ENCODE data around the gene ZNF346. TPM values are rescaled to one million over a fixed set of nuclear protein-coding genes. Genes with fewer than 3 reads are reported as not detected.
"Not testable (repeated sequence)": the region's sequence is repeated elsewhere in the genome, so short reads cannot be mapped to it uniquely, and the experiment has no call there.

The ZNF346 gene
- total and polyA plus RNA-seq, 5 donors from 2014 or later, result 10.5 to 24.2 (median 15.3) TPM

- H3K4me1 Mint-ChIP-seq, result peaks cover 14 to 62% (median 29%) of the 10 kb centered on the region in 4 donors
Observed at GRCh38 chr5:176986280-176986679, 36.2 kb upstream of the ZNF346 start.

DNA sequence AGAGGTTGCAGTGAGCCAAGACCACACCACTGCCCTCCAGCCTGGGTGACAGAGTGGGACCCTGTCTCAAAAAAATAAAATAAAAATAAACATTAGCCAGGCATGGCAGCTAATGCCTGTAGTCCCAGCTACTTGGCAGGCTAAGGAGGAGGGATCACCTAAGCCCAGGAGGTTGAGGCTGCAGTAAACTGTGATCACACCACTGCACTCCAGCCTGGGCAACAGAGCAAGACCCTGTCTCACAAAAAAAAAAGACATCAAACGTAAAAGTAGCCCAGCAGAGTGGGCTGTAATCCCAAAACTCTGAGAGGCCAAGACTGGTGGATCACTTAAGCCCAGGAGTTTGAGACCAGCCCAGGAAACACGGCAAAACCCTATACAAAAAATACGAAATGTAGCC lies 34.9 kb upstream of the ZNF346 start:
- DNase-seq, result no peak
- Mint-ChIP-seq H3K27ac (peak overlapping the region in 1 of 3 donors; percentile 93), H3K36me3 (no peaks in the 10 kb centered on the region), H3K4me1 (peaks cover 9 to 63% (median 27%) of the 10 kb centered on the region in 4 donors), H3K9me3 (peaks cover 0 to 2% (median 0%) of the 10 kb centered on the region in 7 donors), H3K4me3 (no peak overlapping the region), H3K27me3 (no peaks in the 10 kb centered on the region)
- H3K4me3 ChIP-seq (ENCODE audit: low read depth, low read length), result no peak overlapping the region
- no peak overlapping the region for H3K27ac ChIP-seq (ENCODE audit: insufficient read depth, low read length, poor library complexity, severe bottlenecking)
- peaks cover 25% of the 10 kb centered on the region for H3K4me1 ChIP-seq (ENCODE audit: control insufficient read depth, insufficient read depth, low read length, poor library complexity, severe bottlenecking)
- H3K27me3 ChIP-seq (ENCODE audit: control insufficient read depth, insufficient read depth, low read length), result no peaks in the 10 kb centered on the region
- ATAC-seq (ENCODE audit: low read depth in 2 of 2), result no peak
- H3K9me3 ChIP-seq (ENCODE audit: control insufficient read depth in 2 of 2, low read length in 2 of 2), result no peaks in the 10 kb centered on the region
- no peaks in the 10 kb centered on the region for H3K36me3 ChIP-seq (ENCODE audit: control insufficient read depth, insufficient read depth, low read length)

More at GRCh38 chr5:176986280-176986679, 36.2 kb upstream of the ZNF346 start:
- Histone ChIP-seq H3K4me1 (ENCODE audit: control insufficient read depth, insufficient read depth, low read length, poor library complexity, severe bottlenecking) (peaks cover 25% of the 10 kb centered on the region), H3K9me3 (ENCODE audit: control insufficient read depth in 2 of 2, low read length in 2 of 2) (no peaks in the 10 kb centered on the region), H3K4me3 (ENCODE audit: low read depth, low read length) (no peak overlapping the region), H3K36me3 (ENCODE audit: control insufficient read depth, insufficient read depth, low read length) (peaks cover 6% of the 10 kb centered on the region), H3K27me3 (ENCODE audit: control insufficient read depth, insufficient read depth, low read length) (no peaks in the 10 kb centered on the region), H3K27ac (ENCODE audit: insufficient read depth, low read length, poor library complexity, severe bottlenecking) (no peak overlapping the region)
- peaks cover 0 to 2% (median 0%) of the 10 kb centered on the region in 7 donors for H3K9me3 Mint-ChIP-seq
- ATAC-seq (ENCODE audit: low read depth in 2 of 2) (no peak), DNase-seq (no peak)
- H3K36me3 Mint-ChIP-seq, result peaks cover 4% of the 10 kb centered on the region
- no peaks in the 10 kb centered on the region for H3K27me3 Mint-ChIP-seq
- peak overlapping the region in 3 of 4 donors; percentile 36 to 59 (median 41) for H3K4me3 Mint-ChIP-seq
- peak overlapping the region; percentile 90 to 93 (median 91) for H3K27ac Mint-ChIP-seq

GRCh38 chr5:176993081-176993480 lies 29.4 kb upstream of the ZNF346 start:
- not testable (repeated sequence) for DNase-seq; H3K9me3 Mint-ChIP-seq; H3K27ac ChIP-seq (ENCODE audit: insufficient read depth, low read length, poor library complexity, severe bottlenecking); H3K9me3 ChIP-seq (ENCODE audit: control insufficient read depth in 2 of 2, low read length in 2 of 2); H3K4me1 ChIP-seq (ENCODE audit: control insufficient read depth, insufficient read depth, low read length, poor library complexity, severe bottlenecking); H3K36me3 ChIP-seq (ENCODE audit: control insufficient read depth, insufficient read depth, low read length); ATAC-seq (ENCODE audit: low read depth in 2 of 2); H3K4me3 ChIP-seq (ENCODE audit: low read depth, low read length); H3K27me3 Mint-ChIP-seq; H3K27me3 ChIP-seq (ENCODE audit: control insufficient read depth, insufficient read depth, low read length)
- peaks cover 16% of the 10 kb centered on the region for H3K36me3 Mint-ChIP-seq
- peak overlapping the region in 1 of 4 donors; percentile 17 for H3K4me3 Mint-ChIP-seq
- H3K4me1 Mint-ChIP-seq, result peaks cover 11 to 63% (median 44%) of the 10 kb centered on the region in 4 donors
- H3K27ac Mint-ChIP-seq, result peak overlapping the region in 2 of 3 donors; percentile 25 to 38

DNA sequence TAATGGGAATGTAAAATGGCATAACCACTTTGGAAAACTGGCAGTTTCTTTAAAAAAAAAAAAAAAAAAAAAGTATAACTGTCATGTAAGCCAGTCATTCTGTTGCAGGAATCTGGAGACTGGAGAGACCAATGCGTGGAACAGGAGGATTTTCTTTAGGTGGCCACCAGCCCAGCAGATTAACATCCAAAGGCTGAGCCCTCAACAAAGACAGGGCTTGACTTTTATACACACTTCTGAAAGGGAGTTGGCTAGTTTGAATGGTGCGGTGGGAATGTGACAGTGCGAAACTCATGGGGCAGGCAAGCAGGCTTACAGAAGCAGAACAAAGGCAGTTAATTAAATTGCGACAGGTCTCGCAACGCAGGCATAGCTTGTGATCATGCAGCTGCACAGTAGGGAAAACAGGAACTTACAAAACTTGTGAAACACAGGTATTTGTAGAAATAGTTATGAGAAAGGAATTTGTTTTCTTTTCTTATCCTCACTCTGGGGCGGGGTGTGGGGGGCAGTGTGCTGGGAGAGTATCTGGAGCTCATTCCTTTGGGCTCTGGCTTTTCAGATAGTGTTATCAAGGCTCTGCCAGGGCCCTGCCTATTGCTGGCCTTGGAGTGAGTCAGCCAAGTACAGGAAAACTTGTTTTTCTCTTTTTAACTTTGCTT lies 27.9 kb upstream of the ZNF346 start:
- no peak overlapping the region for H3K4me3 ChIP-seq (ENCODE audit: low read depth, low read length)
- Mint-ChIP-seq H3K27ac (peak overlapping the region in 1 of 3 donors; percentile 56), H3K4me1 (peaks cover 11 to 59% (median 43%) of the 10 kb centered on the region in 4 donors), H3K36me3 (peaks cover 16% of the 10 kb centered on the region), H3K4me3 (peak overlapping the region in 3 of 4 donors; percentile 19 to 47 (median 41)), H3K9me3 (peaks cover 0 to 4% (median 0%) of the 10 kb centered on the region in 7 donors), H3K27me3 (no peaks in the 10 kb centered on the region)
- no peaks in the 10 kb centered on the region for H3K9me3 ChIP-seq (ENCODE audit: control insufficient read depth in 2 of 2, low read length in 2 of 2)
- peaks cover 9% of the 10 kb centered on the region for H3K4me1 ChIP-seq (ENCODE audit: control insufficient read depth, insufficient read depth, low read length, poor library complexity, severe bottlenecking)
- no peaks in the 10 kb centered on the region for H3K27me3 ChIP-seq (ENCODE audit: control insufficient read depth, insufficient read depth, low read length)
- no peak overlapping the region for H3K27ac ChIP-seq (ENCODE audit: insufficient read depth, low read length, poor library complexity, severe bottlenecking)
- DNase-seq (no peak), ATAC-seq (ENCODE audit: low read depth in 2 of 2) (no peak)
- H3K36me3 ChIP-seq (ENCODE audit: control insufficient read depth, insufficient read depth, low read length), result peaks cover 4% of the 10 kb centered on the region

- Mint-ChIP-seq H3K4me3 (peak overlapping the region in 1 of 4 donors; percentile 19), H3K27ac (peak overlapping the region in 1 of 3 donors; percentile 56), H3K27me3 (no peaks in the 10 kb centered on the region), H3K36me3 (peaks cover 16% of the 10 kb centered on the region), H3K9me3 (peaks cover 0 to 4% (median 0%) of the 10 kb centered on the region in 7 donors), H3K4me1 (peaks cover 11 to 60% (median 44%) of the 10 kb centered on the region in 4 donors)
- no peak for DNase-seq
- Histone ChIP-seq H3K4me1 (ENCODE audit: control insufficient read depth, insufficient read depth, low read length, poor library complexity, severe bottlenecking) (peaks cover 9% of the 10 kb centered on the region), H3K4me3 (ENCODE audit: low read depth, low read length) (no peak overlapping the region), H3K27me3 (ENCODE audit: control insufficient read depth, insufficient read depth, low read length) (no peaks in the 10 kb centered on the region), H3K9me3 (ENCODE audit: control insufficient read depth in 2 of 2, low read length in 2 of 2) (no peaks in the 10 kb centered on the region), H3K36me3 (ENCODE audit: control insufficient read depth, insufficient read depth, low read length) (peaks cover 4% of the 10 kb centered on the region), H3K27ac (ENCODE audit: insufficient read depth, low read length, poor library complexity, severe bottlenecking) (no peak overlapping the region)
- no peak for ATAC-seq (ENCODE audit: low read depth in 2 of 2)
Observed at GRCh38 chr5:176995122-176995490, 27.4 kb upstream of the ZNF346 start.

DNA sequence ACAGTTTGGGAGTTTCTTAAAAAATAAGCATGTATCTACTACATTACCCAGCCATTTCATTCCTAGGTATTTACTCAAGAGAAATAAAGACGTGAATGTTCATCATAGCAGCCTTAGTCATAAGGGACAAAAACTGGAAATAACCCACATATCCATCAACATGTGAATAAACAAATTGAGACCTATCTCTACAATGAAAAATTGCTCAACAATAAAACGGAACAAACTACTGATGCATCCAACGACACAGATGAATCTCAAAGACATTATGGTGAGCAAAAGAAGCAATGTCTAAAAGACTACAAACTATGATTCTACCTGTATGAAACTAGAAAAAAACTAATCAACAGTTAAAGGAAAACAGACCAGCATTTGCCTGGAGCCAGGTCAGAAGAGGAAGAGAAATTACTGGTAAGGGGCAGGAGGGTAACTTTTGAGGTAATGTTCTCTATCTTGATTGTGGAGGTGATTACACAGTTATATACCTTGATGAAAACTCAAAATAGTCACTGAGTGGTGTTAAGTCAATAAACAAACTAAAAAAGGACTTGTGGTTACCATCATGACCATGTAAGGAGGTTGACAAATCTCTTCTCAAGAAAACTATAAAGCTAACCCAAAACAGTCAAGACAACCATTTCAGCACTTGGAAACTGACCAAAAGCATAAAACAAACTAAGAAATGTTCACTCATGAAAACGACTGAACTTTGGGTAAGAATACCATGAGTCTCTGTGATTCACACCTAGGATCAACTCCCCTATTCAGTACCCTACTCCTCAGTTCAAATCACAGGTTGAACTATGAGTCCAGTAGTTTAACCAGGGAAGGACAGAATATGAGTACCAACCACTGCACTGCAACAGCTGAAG lies 26.4 kb upstream of the ZNF346 start:
- no peaks in the 10 kb centered on the region for H3K27me3 Mint-ChIP-seq
- peaks cover 0 to 4% (median 0%) of the 10 kb centered on the region in 7 donors for H3K9me3 Mint-ChIP-seq
- peak overlapping the region in 3 of 4 donors; percentile 0 to 8 (median 7) for H3K4me3 Mint-ChIP-seq
- peaks cover 9% of the 10 kb centered on the region for H3K4me1 ChIP-seq (ENCODE audit: control insufficient read depth, insufficient read depth, low read length, poor library complexity, severe bottlenecking)
- peaks cover 16% of the 10 kb centered on the region for H3K36me3 Mint-ChIP-seq
- peaks cover 4% of the 10 kb centered on the region for H3K36me3 ChIP-seq (ENCODE audit: control insufficient read depth, insufficient read depth, low read length)
- peak overlapping the region; percentile 39 for H3K4me3 ChIP-seq (ENCODE audit: low read depth, low read length)
- H3K27ac ChIP-seq (ENCODE audit: insufficient read depth, low read length, poor library complexity, severe bottlenecking), result peak overlapping the region; percentile 24
- DNase-seq, result no peak
- H3K27ac Mint-ChIP-seq, result peak overlapping the region; percentile 0 to 14 (median 5)
- no peak for ATAC-seq (ENCODE audit: low read depth in 2 of 2)
- H3K27me3 ChIP-seq (ENCODE audit: control insufficient read depth, insufficient read depth, low read length), result no peaks in the 10 kb centered on the region
- peaks cover 15 to 63% (median 49%) of the 10 kb centered on the region in 4 donors for H3K4me1 Mint-ChIP-seq
- H3K9me3 ChIP-seq (ENCODE audit: control insufficient read depth in 2 of 2, low read length in 2 of 2), result no peaks in the 10 kb centered on the region

- Histone ChIP-seq H3K27ac (ENCODE audit: insufficient read depth, low read length, poor library complexity, severe bottlenecking) (no peak overlapping the region), H3K9me3 (ENCODE audit: control insufficient read depth in 2 of 2, low read length in 2 of 2) (no peaks in the 10 kb centered on the region), H3K27me3 (ENCODE audit: control insufficient read depth, insufficient read depth, low read length) (no peaks in the 10 kb centered on the region), H3K36me3 (ENCODE audit: control insufficient read depth, insufficient read depth, low read length) (peaks cover 4% of the 10 kb centered on the region), H3K4me3 (ENCODE audit: low read depth, low read length) (no peak overlapping the region), H3K4me1 (ENCODE audit: control insufficient read depth, insufficient read depth, low read length, poor library complexity, severe bottlenecking) (peaks cover 9% of the 10 kb centered on the region)
- H3K27ac Mint-ChIP-seq, result peak overlapping the region in 2 of 3 donors; percentile 5 to 14
- peak overlapping the region in 2 of 4 donors; percentile 0 to 7 for H3K4me3 Mint-ChIP-seq
- no peaks in the 10 kb centered on the region for H3K27me3 Mint-ChIP-seq
- peaks cover 19 to 66% (median 52%) of the 10 kb centered on the region in 4 donors for H3K4me1 Mint-ChIP-seq
- ATAC-seq (ENCODE audit: low read depth in 2 of 2), result no peak
- peaks cover 16% of the 10 kb centered on the region for H3K36me3 Mint-ChIP-seq
- H3K9me3 Mint-ChIP-seq, result peaks cover 0 to 4% (median 0%) of the 10 kb centered on the region in 7 donors
- DNase-seq, result no peak
Observed at GRCh38 chr5:176996780-176997179, 25.7 kb upstream of the ZNF346 start.

Measured in CD4-positive, CD25-positive, alpha-beta regulatory T cell (primary cell).